ENCODE data around the gene BAIAP2L1. TPM values are rescaled to one million over a fixed set of nuclear protein-coding genes. Genes with fewer than 3 reads are reported as not detected.

Gene BAIAP2L1
- total RNA-seq, 1 experiment from 2014 or later, result 120 TPM

- in situ Hi-C loops (cut with HindIII; ENCODE audit: low pct_unique_long_range_greater_than_20kb, low sequenced_read_pairs), result no loop called here
- intact Hi-C loops (cut with micrococcal nuclease; ENCODE audit: unreplicated experiment), result no loop called here
These were observed 79.6 kb downstream of the BAIAP2L1 start for GRCh38 chr7:98321301-98321700.

DNA sequence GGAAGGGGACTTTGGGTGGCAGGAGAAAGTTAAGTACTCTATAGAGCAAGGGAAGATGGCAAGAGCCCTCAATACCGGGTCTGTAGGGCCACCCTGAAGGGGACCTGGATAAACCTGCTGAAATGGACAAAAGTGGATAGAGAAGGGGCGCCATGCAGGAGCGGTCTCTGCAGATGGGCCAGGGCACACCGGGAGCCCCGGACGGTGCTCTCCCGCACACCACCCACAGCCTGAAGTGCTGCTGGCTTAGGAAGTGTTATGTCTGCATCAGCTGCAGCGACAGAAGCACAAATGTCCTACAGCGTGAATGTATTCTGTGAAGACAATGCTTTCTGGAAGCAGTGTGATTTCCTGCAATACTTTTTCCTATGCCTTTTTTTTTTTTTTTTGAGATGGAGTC lies 81.7 kb downstream of the BAIAP2L1 start:
- in situ Hi-C loops (cut with HindIII; ENCODE audit: low pct_unique_long_range_greater_than_20kb, low sequenced_read_pairs), result no loop called here

More at GRCh38 chr7:98321301-98321700, 79.6 kb downstream of the BAIAP2L1 start:
- TF ChIP-seq CTCF (IDR thresholded peaks at IDR 0.05) (no peak), POLR2AphosphoS5 (IDR thresholded peaks at IDR 0.05; ENCODE audit: low read depth, low read length) (no peak), TCF7L2 (IDR thresholded peaks at IDR 0.05; ENCODE audit: low read depth, low read length) (no peak), SIN3A (IDR thresholded peaks at IDR 0.05; ENCODE audit: borderline replicate concordance, insufficient read depth, low read depth, low read length) (no peak)
- TF ChIP-seq, protein P1, sequence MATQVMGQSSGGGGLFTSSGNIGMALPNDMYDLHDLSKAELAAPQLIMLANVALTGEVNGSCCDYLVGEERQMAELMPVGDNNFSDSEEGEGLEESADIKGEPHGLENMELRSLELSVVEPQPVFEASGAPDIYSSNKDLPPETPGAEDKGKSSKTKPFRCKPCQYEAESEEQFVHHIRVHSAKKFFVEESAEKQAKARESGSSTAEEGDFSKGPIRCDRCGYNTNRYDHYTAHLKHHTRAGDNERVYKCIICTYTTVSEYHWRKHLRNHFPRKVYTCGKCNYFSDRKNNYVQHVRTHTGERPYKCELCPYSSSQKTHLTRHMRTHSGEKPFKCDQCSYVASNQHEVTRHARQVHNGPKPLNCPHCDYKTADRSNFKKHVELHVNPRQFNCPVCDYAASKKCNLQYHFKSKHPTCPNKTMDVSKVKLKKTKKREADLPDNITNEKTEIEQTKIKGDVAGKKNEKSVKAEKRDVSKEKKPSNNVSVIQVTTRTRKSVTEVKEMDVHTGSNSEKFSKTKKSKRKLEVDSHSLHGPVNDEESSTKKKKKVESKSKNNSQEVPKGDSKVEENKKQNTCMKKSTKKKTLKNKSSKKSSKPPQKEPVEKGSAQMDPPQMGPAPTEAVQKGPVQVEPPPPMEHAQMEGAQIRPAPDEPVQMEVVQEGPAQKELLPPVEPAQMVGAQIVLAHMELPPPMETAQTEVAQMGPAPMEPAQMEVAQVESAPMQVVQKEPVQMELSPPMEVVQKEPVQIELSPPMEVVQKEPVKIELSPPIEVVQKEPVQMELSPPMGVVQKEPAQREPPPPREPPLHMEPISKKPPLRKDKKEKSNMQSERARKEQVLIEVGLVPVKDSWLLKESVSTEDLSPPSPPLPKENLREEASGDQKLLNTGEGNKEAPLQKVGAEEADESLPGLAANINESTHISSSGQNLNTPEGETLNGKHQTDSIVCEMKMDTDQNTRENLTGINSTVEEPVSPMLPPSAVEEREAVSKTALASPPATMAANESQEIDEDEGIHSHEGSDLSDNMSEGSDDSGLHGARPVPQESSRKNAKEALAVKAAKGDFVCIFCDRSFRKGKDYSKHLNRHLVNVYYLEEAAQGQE (IDR thresholded peaks at IDR 0.05; ENCODE audit: insufficient read depth in 1 of 2, low read depth in 2 of 2, low read length in 1 of 2), result no peak
- Histone ChIP-seq H3K27me3 (ENCODE audit: control insufficient read depth, insufficient read depth, low read length) (no peaks in the 10 kb centered on the region), H3K36me3 (ENCODE audit: control insufficient read depth, insufficient read depth, low read length) (peaks cover 2% of the 10 kb centered on the region; the same call in 1 of the 2 replicates), H3K4me1 (ENCODE audit: control insufficient read depth, insufficient read depth, low read length) (no peaks in the 10 kb centered on the region), H3K27ac (ENCODE audit: low read length) (no peak overlapping the region), H3K4me3 (ENCODE audit: low read depth in 2 of 2, low read length in 2 of 2) (no peak overlapping the region), H3K9me3 (ENCODE audit: control insufficient read depth, insufficient read depth, low read depth, low read length) (no peaks in the 10 kb centered on the region)
- ChIA-PET POLR2A (no interaction called here), CTCF (no interaction called here)
- ATAC-seq (no peak), DNase-seq (ENCODE audit: low read depth, low spot score) (no peak)
- no TSS peak for BruUV-seq (replicated peaks)

More for the DNA sequence above, 81.7 kb downstream of the BAIAP2L1 start:
- no peak overlapping the region for H3K27ac ChIP-seq (ENCODE audit: low read length)
- BruUV-seq (replicated peaks), result no TSS peak
- H3K9me3 ChIP-seq (ENCODE audit: control insufficient read depth, insufficient read depth, low read depth, low read length), result no peaks in the 10 kb centered on the region
- ATAC-seq, result no peak
- DNase-seq (ENCODE audit: low read depth, low spot score), result no peak
- H3K4me1 ChIP-seq (ENCODE audit: control insufficient read depth, insufficient read depth, low read length), result no peaks in the 10 kb centered on the region
- CTCF ChIA-PET, result no interaction called here
- no peaks in the 10 kb centered on the region for H3K27me3 ChIP-seq (ENCODE audit: control insufficient read depth, insufficient read depth, low read length)
- intact Hi-C loops (cut with micrococcal nuclease; ENCODE audit: unreplicated experiment), result no loop called here
- TF ChIP-seq POLR2AphosphoS5 (IDR thresholded peaks at IDR 0.05; ENCODE audit: low read depth, low read length) (no peak), SIN3A (IDR thresholded peaks at IDR 0.05; ENCODE audit: borderline replicate concordance, insufficient read depth, low read depth, low read length) (no peak), CTCF (IDR thresholded peaks at IDR 0.05) (no peak)
- TF ChIP-seq, protein P1 (IDR thresholded peaks at IDR 0.05; ENCODE audit: insufficient read depth in 1 of 2, low read depth in 2 of 2, low read length in 1 of 2), result no peak
- POLR2A ChIA-PET, result no interaction called here
- no peak overlapping the region for H3K4me3 ChIP-seq (ENCODE audit: low read depth in 2 of 2, low read length in 2 of 2)
- H3K36me3 ChIP-seq (ENCODE audit: control insufficient read depth, insufficient read depth, low read length), result peaks cover 8% of the 10 kb centered on the region

All from Panc1 (cell line).